B cell (primary cell): ENCODE results near the gene PFKFB3.

Experiments
- EZH2 ChIP-seq: IDR thresholded peaks from 2 replicates; pipeline ENCODE4 v1.6.1; 2012; ENCODE audit warnings: borderline replicate concordance, low read depth, mild to moderate bottlenecking, moderate library complexity, low read length; ENCODE audit not compliant: insufficient read depth, poor library complexity, severe bottlenecking
- TF ChIP-seq, protein P1 (sequence below): fragments of 200-600 bp; IDR thresholded peaks from one replicate; pipeline ENCODE4 v1.8.0; 2022; ENCODE audit warnings: antibody characterized with exemption, mild to moderate bottlenecking

GRCh38 chr10:6256439-6256838, 53.7 kb downstream of the PFKFB3 start:
- TF ChIP-seq, protein P1, sequence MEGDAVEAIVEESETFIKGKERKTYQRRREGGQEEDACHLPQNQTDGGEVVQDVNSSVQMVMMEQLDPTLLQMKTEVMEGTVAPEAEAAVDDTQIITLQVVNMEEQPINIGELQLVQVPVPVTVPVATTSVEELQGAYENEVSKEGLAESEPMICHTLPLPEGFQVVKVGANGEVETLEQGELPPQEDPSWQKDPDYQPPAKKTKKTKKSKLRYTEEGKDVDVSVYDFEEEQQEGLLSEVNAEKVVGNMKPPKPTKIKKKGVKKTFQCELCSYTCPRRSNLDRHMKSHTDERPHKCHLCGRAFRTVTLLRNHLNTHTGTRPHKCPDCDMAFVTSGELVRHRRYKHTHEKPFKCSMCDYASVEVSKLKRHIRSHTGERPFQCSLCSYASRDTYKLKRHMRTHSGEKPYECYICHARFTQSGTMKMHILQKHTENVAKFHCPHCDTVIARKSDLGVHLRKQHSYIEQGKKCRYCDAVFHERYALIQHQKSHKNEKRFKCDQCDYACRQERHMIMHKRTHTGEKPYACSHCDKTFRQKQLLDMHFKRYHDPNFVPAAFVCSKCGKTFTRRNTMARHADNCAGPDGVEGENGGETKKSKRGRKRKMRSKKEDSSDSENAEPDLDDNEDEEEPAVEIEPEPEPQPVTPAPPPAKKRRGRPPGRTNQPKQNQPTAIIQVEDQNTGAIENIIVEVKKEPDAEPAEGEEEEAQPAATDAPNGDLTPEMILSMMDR: no peak
- no peak for TF ChIP-seq EZH2
